Naive thymus-derived CD4-positive, alpha-beta T cell (primary cell): ENCODE results near the gene POU1F1. TPM values are rescaled to one million over a fixed set of nuclear protein-coding genes. Genes with fewer than 3 reads are reported as not detected.

Experiments
- microRNA-seq: library from miRNA; unstranded; fragments of <30 nt; microRNA quantifications from one replicate; pipeline ENCODE4 v1.2.0, GENCODE V29; 2022; ENCODE audit warnings: borderline microRNAs expressed
- polyA plus RNA-seq, 2 donors: library from polyadenylated mRNA; unstranded; fragments of 300-500 nt; fragmentation: Illumina TruSeq; gene quantifications; one replicate each; pipeline ENCODE4 v1.2.3, GENCODE V29; 2021
- total RNA-seq, 6 experiments: library from RNA in 5 of 6; stranded (reverse) in 5 of 6; gene quantifications; 1 replicate in 5 of 6; 2 replicates in 1 of 6; pipeline ENCODE4 v1.2.3 and lab custom pipeline; 2021 to 2026

Gene POU1F1
- total and polyA plus RNA-seq, 7 experiments from 2014 or later: not detected

Small RNAs within 50 kb of the gene (microRNA-seq; reads per million reads assigned to microRNA genes)
- not detected for gene MIR4795

Other genes with a start within 250 kb of the POU1F1 start
- 10 to 100 TPM; 20.7 to 27.4 (median 23.4) TPM for gene CHMP2B, start 49.3 kb downstream of the POU1F1 start, total RNA-seq
- gene CHMP2B, start 49.3 kb downstream of the POU1F1 start, polyA plus RNA-seq: 10 to 100 TPM; 35.4 to 41.2 TPM